ENCODE results near the gene SHANK1. TPM values are rescaled to one million over a fixed set of nuclear protein-coding genes. Genes with fewer than 3 reads are reported as not detected.
A peak's percentile ranks its signal among the peaks of the same experiment; 100 is the strongest.

Gene SHANK1
- total RNA-seq, 1 experiment from 2014 or later, result not detected

GRCh38 chr19:50723735-50724521 is 4.3 kb upstream of the SHANK1 start:
- peaks cover 7% of the 10 kb centered on the region; the same call in 1 of the 2 replicates for H3K9me3 ChIP-seq (replicated peaks)
- no peak overlapping the region for H3K27ac ChIP-seq
- DNase-seq (ENCODE audit: low read depth in 1 of 2, low spot score in 2 of 2), result peak in 1 of 2 experiments; percentile 39
- peaks cover 46% of the 10 kb centered on the region for H3K27me3 ChIP-seq (replicated peaks)
- peak overlapping the region; percentile 24; the same call in 1 of the 2 replicates for H3K4me3 ChIP-seq
- no peaks in the 10 kb centered on the region for H3K36me3 ChIP-seq
- H3K4me1 ChIP-seq (replicated peaks), result peaks cover 4% of the 10 kb centered on the region; the same call in 1 of the 2 replicates

GRCh38 chr19:50723069-50723468 is 3.5 kb upstream of the SHANK1 start, which contains the start of gene CLEC11A:
Gene CLEC11A, plus strand, starts transcription at chr19:50723364. Its CDS starts 162 bp downstream, at chr19:50723526.
- H3K27ac ChIP-seq, result no peak within 1 kb of the TSS
- peaks cover 46% of the 10 kb centered on the region for H3K27me3 ChIP-seq (replicated peaks)
- H3K4me1 ChIP-seq (replicated peaks), result peaks cover 4% of the 10 kb centered on the region; the same call in 1 of the 2 replicates
- H3K9me3 ChIP-seq (replicated peaks), result peaks cover 7% of the 10 kb centered on the region; the same call in 1 of the 2 replicates
- DNase-seq (ENCODE audit: low read depth in 1 of 2, low spot score in 2 of 2), result peak in 1 of 2 experiments; percentile 41
- no peaks in the 10 kb centered on the region for H3K36me3 ChIP-seq
- H3K4me3 ChIP-seq, result peak within 1 kb of the TSS; percentile 24; the same call in 1 of the 2 replicates

- no peak for DNase-seq (ENCODE audit: low read depth in 1 of 2, low spot score in 2 of 2)
- Histone ChIP-seq H3K4me1 (replicated peaks) (peaks cover 4% of the 10 kb centered on the region; the same call in 1 of the 2 replicates), H3K9me3 (replicated peaks) (peaks cover 7% of the 10 kb centered on the region; the same call in 1 of the 2 replicates), H3K36me3 (no peaks in the 10 kb centered on the region), H3K27me3 (replicated peaks) (peaks cover 48% of the 10 kb centered on the region), H3K4me3 (no peak overlapping the region), H3K27ac (no peak overlapping the region)
Observed at GRCh38 chr19:50722201-50723013, 2.8 kb upstream of the SHANK1 start.

GRCh38 chr19:50721441-50722137 is 2.0 kb upstream of the SHANK1 start:
- no peak for DNase-seq (ENCODE audit: low read depth in 1 of 2, low spot score in 2 of 2)
- peaks cover 56% of the 10 kb centered on the region for H3K27me3 ChIP-seq (replicated peaks)
- peaks cover 7% of the 10 kb centered on the region; the same call in 1 of the 2 replicates for H3K9me3 ChIP-seq (replicated peaks)
- H3K4me3 ChIP-seq, result no peak overlapping the region
- H3K36me3 ChIP-seq, result no peaks in the 10 kb centered on the region
- H3K27ac ChIP-seq, result no peak overlapping the region
- H3K4me1 ChIP-seq (replicated peaks), result peaks cover 4% of the 10 kb centered on the region; the same call in 1 of the 2 replicates

GRCh38 chr19:50720921-50721381 is 1.3 kb upstream of the SHANK1 start:
- H3K27ac ChIP-seq, result no peak overlapping the region
- peaks cover 57% of the 10 kb centered on the region for H3K27me3 ChIP-seq (replicated peaks)
- H3K4me1 ChIP-seq (replicated peaks), result peaks cover 4% of the 10 kb centered on the region; the same call in 1 of the 2 replicates
- H3K4me3 ChIP-seq, result no peak overlapping the region
- H3K36me3 ChIP-seq, result no peaks in the 10 kb centered on the region
- DNase-seq (ENCODE audit: low read depth in 1 of 2, low spot score in 2 of 2), result no peak
- H3K9me3 ChIP-seq (replicated peaks), result peaks cover 7% of the 10 kb centered on the region; the same call in 1 of the 2 replicates

- H3K36me3 ChIP-seq, result no peaks in the 10 kb centered on the region
- peaks cover 4% of the 10 kb centered on the region; the same call in 1 of the 2 replicates for H3K9me3 ChIP-seq (replicated peaks)
- H3K4me1 ChIP-seq (replicated peaks), result peaks cover 4% of the 10 kb centered on the region; the same call in 1 of the 2 replicates
- peaks cover 56% of the 10 kb centered on the region for H3K27me3 ChIP-seq (replicated peaks)
- no peak for DNase-seq (ENCODE audit: low read depth in 1 of 2, low spot score in 2 of 2)
- no peak overlapping the region for H3K4me3 ChIP-seq
- no peak overlapping the region for H3K27ac ChIP-seq
Observed at GRCh38 chr19:50720181-50720920, 749 bp upstream of the SHANK1 start.

GRCh38 chr19:50719119-50719435 is 525 bp downstream of the SHANK1 start:
- H3K27me3 ChIP-seq (replicated peaks), result peaks cover 45% of the 10 kb centered on the region
- no peaks in the 10 kb centered on the region for H3K9me3 ChIP-seq (replicated peaks)
- DNase-seq (ENCODE audit: low read depth in 1 of 2, low spot score in 2 of 2), result no peak
- no peak overlapping the region for H3K4me3 ChIP-seq
- H3K36me3 ChIP-seq, result no peaks in the 10 kb centered on the region
- no peaks in the 10 kb centered on the region for H3K4me1 ChIP-seq (replicated peaks)
- no peak overlapping the region for H3K27ac ChIP-seq

- DNase-seq (ENCODE audit: low read depth in 1 of 2, low spot score in 2 of 2), result no peak
- no peaks in the 10 kb centered on the region for H3K36me3 ChIP-seq
- H3K9me3 ChIP-seq (replicated peaks), result no peaks in the 10 kb centered on the region
- H3K27ac ChIP-seq, result no peak overlapping the region
- H3K4me3 ChIP-seq, result no peak overlapping the region
- no peaks in the 10 kb centered on the region for H3K4me1 ChIP-seq (replicated peaks)
- peaks cover 39% of the 10 kb centered on the region for H3K27me3 ChIP-seq (replicated peaks)
Observed at GRCh38 chr19:50718255-50719118, 1.1 kb downstream of the SHANK1 start.

GRCh38 chr19:50717891-50718254 is 1.7 kb downstream of the SHANK1 start:
- Histone ChIP-seq H3K4me1 (replicated peaks) (no peaks in the 10 kb centered on the region), H3K9me3 (replicated peaks) (no peaks in the 10 kb centered on the region), H3K36me3 (no peaks in the 10 kb centered on the region), H3K4me3 (no peak overlapping the region), H3K27ac (no peak overlapping the region), H3K27me3 (replicated peaks) (peaks cover 35% of the 10 kb centered on the region)
- DNase-seq (ENCODE audit: low read depth in 1 of 2, low spot score in 2 of 2), result no peak

- DNase-seq (ENCODE audit: low read depth in 1 of 2, low spot score in 2 of 2), result no peak
- Histone ChIP-seq H3K4me3 (no peak overlapping the region), H3K9me3 (replicated peaks) (no peaks in the 10 kb centered on the region), H3K27me3 (replicated peaks) (peaks cover 31% of the 10 kb centered on the region), H3K36me3 (no peaks in the 10 kb centered on the region), H3K27ac (no peak overlapping the region), H3K4me1 (replicated peaks) (no peaks in the 10 kb centered on the region)
Observed at GRCh38 chr19:50717026-50717723, 2.4 kb downstream of the SHANK1 start.

- no peak overlapping the region for H3K27ac ChIP-seq
- no peak overlapping the region for H3K4me3 ChIP-seq
- no peaks in the 10 kb centered on the region for H3K4me1 ChIP-seq (replicated peaks)
- no peak for DNase-seq (ENCODE audit: low read depth in 1 of 2, low spot score in 2 of 2)
- peaks cover 27% of the 10 kb centered on the region for H3K27me3 ChIP-seq (replicated peaks)
- no peaks in the 10 kb centered on the region for H3K36me3 ChIP-seq
- no peaks in the 10 kb centered on the region for H3K9me3 ChIP-seq (replicated peaks)
Observed at GRCh38 chr19:50716178-50717025, 3.2 kb downstream of the SHANK1 start.
